Fibroblast of pulmonary artery (primary cell): Measurements from ENCODE around the gene UBE2H.

Experiments used
- DNase-seq: peaks from one replicate; pipeline ENCODE4 v3.0.0-alpha.2; 2010; ENCODE audit warnings: low read depth
- H3K4me3 ChIP-seq: replicated peaks from 2 replicates; pipeline ENCODE4 v1.5.1; 2011; ENCODE audit warnings: low read depth, mild to moderate bottlenecking, control low read depth, low read length, moderate library complexity
- TF ChIP-seq, protein P1 (sequence below): IDR thresholded peaks from 2 replicates; pipeline ENCODE4 v1.5.1; 2011; ENCODE audit warnings: mild to moderate bottlenecking, control low read depth, low read length, inconsistent platforms; ENCODE audit errors: missing control alignments

UBE2H gene

DNA sequence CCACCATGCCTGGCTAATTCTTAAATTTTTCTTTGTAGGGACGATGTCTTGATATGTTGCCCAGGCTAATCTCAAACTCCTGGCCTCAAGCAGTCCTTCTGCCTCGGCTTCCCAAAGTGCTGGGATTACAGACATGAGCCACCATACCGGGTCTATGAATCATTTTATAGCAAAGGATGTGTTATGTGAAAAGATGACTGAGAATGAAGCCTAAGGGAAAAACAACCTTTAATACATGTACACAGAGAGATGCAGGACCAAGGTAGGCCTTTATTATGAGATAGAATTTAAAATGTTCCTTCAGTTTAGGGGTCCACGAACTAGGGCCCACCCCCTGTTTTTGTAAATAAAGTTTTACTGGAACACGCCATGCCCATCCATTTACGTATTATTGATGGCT is 41.0 kb downstream of the UBE2H start:
- TF ChIP-seq, protein P1, sequence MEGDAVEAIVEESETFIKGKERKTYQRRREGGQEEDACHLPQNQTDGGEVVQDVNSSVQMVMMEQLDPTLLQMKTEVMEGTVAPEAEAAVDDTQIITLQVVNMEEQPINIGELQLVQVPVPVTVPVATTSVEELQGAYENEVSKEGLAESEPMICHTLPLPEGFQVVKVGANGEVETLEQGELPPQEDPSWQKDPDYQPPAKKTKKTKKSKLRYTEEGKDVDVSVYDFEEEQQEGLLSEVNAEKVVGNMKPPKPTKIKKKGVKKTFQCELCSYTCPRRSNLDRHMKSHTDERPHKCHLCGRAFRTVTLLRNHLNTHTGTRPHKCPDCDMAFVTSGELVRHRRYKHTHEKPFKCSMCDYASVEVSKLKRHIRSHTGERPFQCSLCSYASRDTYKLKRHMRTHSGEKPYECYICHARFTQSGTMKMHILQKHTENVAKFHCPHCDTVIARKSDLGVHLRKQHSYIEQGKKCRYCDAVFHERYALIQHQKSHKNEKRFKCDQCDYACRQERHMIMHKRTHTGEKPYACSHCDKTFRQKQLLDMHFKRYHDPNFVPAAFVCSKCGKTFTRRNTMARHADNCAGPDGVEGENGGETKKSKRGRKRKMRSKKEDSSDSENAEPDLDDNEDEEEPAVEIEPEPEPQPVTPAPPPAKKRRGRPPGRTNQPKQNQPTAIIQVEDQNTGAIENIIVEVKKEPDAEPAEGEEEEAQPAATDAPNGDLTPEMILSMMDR = no peak
- H3K4me3 ChIP-seq = no peak overlapping the region
- DNase-seq = no peak

DNA sequence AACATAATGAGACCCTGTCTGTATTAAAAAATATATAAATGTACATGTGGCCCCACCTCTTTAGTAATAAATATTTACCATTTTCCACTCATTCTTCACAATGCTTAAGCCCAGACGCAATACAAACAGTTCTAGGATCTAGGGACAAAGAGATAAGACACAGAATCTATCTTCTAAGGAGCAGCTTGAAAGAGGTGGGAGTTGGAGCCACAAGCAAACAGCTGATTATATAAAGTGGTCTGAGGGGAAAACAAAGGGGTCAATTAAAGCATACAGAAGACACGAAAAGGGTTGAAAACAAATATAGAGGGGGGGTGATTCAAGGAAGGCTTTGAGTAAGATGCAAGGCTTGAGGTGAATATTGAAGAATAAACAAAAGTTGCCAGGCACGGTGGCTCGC is 43.1 kb downstream of the UBE2H start:
- no peak for DNase-seq
- H3K4me3 ChIP-seq = no peak overlapping the region
- TF ChIP-seq, protein P1 = no peak

DNA sequence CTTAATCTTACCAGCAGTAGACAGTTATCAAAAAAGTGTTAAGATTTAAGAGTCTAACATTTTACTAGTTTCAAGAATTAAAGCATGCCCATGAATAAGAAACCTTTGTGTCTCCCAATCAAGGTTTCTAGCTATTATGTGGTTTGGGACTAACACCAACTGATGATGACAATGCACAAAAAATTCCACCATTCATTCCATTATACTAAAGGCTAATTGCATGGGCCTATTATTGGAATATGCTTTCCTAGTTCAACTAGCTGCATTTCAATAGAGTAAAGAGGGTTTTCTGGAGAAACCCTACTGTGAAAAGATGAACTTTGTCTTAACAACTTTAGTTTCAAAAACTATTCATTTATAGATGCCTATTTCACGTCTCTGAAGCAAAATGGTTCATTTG is 44.6 kb downstream of the UBE2H start:
- DNase-seq = no peak
- H3K4me3 ChIP-seq = no peak overlapping the region
- TF ChIP-seq, protein P1 = no peak

DNA sequence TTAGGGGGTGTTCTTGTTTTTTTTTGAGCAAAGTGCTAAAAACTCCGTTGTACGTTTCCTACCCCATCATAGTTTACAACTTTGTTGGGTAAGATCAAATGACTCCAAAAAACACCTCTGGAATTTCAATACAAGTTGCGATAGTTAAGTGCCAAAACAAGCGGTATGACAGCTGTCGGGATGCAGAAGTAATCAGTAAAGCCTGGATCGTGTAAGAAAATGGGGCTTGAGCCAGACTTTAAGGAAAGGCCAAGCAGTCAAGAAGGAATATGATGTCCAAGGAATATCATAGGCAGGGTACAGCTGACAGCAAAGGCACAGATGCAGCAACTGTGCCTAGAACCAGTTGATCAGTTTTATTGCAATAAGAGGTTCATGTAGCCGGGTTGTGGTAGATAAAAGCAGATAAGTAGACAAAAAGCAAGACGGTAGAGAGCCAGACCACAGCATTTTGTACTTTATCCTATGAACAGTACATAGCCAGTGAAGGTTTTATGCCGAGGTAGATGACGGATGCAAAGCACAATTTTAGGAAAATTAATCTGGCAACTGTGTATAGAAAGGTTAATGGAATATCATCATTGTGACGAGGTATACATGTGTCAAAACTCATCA is 45.5 kb downstream of the UBE2H start:
- TF ChIP-seq, protein P1 = no peak
- no peak for DNase-seq
- H3K4me3 ChIP-seq = no peak overlapping the region

DNA sequence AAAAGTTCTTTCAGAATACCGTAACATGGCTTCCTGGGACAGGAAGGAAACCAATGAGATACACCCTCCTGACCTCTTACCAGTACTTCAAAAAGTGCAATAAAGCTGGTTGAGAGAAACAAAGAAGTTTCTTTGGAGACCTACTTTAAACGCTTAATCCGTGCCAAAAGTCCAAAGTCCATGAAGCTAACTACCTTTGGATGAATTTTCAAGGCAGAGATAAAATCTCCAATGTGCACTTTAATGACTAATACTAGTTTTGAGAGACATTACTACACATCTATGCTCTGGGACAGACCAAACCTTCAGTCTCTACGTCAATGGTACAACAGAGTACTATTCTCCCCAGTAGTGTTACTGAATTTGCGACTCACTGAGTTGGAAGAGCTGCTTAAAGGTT is 46.1 kb downstream of the UBE2H start:
- no peak overlapping the region for H3K4me3 ChIP-seq
- TF ChIP-seq, protein P1 = no peak
- DNase-seq = peak; percentile 63

DNA sequence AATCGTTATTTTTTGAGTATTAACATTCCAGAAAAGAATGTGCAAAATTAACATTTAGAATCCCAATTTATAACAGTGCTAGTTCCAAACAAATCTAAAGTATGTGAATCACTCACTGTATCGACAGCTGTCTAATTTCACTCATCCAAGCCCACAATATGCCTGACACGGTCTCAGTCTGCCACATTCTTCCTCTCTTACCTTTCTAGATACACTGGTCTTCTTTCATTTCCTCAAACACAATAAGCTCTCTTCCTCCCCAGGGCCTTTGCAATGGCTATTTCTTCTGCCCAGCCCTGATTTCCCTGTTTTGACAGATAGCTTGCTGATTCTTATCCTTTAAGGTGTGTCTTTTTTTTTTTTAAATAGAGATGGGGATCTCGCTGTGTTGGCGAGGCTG is 48.8 kb downstream of the UBE2H start:
- no peak overlapping the region for H3K4me3 ChIP-seq
- TF ChIP-seq, protein P1 = no peak
- no peak for DNase-seq

DNA sequence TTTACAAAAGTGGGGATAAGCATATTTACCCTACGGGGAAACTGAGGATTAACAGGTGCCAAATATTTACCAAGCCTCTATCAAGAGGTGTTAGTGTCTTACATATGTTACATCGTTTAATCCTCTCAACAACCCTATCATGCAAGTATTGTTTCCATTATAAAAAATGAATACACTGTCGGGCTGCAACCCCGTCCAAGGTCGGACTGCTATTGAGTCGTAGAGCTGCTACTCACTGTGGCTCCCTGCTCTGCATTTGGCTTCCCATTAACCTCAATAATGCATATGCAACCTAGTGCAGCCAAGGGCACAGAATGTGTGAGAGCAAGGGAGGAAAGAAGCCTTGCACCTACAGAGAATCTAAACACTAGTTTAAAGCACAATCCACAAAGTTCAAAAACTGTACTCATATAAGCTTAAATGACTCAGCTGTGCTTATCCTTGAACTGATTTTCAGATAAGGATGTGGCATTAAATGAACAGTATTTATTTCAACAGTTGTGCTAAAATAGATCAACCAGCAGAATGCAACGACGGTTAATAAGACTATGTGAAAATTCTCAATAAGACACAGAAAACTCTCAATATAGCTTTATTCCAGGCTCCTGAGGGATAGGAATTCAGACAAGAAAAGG is 49.9 kb downstream of the UBE2H start:
- no peak overlapping the region for H3K4me3 ChIP-seq
- TF ChIP-seq, protein P1 = no peak
- DNase-seq = no peak
